Measurements from ENCODE around the gene PLXNA2. TPM values are rescaled to one million over a fixed set of nuclear protein-coding genes. Genes with fewer than 3 reads are reported as not detected.

PLXNA2 gene
- total RNA-seq, 4 donors from 2014 or later = 26.9 to 54.0 (median 46.1) TPM

- Histone ChIP-seq H3K4me1 (peaks cover 0 to 13% (median 0%) of the 10 kb centered on the region in 3 donors), H3K9me3 (no peaks in the 10 kb centered on the region), H3K4me3 (no peak overlapping the region), H3K27ac (no peak overlapping the region), H3K27me3 (peaks cover 0 to 8% (median 0%) of the 10 kb centered on the region in 4 donors), H3K36me3 (no peaks in the 10 kb centered on the region)
- DNase-seq = no peak
- TF ChIP-seq, protein P1, sequence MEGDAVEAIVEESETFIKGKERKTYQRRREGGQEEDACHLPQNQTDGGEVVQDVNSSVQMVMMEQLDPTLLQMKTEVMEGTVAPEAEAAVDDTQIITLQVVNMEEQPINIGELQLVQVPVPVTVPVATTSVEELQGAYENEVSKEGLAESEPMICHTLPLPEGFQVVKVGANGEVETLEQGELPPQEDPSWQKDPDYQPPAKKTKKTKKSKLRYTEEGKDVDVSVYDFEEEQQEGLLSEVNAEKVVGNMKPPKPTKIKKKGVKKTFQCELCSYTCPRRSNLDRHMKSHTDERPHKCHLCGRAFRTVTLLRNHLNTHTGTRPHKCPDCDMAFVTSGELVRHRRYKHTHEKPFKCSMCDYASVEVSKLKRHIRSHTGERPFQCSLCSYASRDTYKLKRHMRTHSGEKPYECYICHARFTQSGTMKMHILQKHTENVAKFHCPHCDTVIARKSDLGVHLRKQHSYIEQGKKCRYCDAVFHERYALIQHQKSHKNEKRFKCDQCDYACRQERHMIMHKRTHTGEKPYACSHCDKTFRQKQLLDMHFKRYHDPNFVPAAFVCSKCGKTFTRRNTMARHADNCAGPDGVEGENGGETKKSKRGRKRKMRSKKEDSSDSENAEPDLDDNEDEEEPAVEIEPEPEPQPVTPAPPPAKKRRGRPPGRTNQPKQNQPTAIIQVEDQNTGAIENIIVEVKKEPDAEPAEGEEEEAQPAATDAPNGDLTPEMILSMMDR (IDR thresholded peaks at IDR 0.05) = no peak
- no peak for TF ChIP-seq POLR2A (IDR thresholded peaks at IDR 0.05)
- WGBS, 2 donors = 65 to 72% methylated on average over 5 of the region's 5 CpGs
- intact Hi-C loops (cut with DNase I) = no loop called here
Measured at GRCh38 chr1:207973898-207974568, 270.2 kb downstream of the PLXNA2 start.

DNA sequence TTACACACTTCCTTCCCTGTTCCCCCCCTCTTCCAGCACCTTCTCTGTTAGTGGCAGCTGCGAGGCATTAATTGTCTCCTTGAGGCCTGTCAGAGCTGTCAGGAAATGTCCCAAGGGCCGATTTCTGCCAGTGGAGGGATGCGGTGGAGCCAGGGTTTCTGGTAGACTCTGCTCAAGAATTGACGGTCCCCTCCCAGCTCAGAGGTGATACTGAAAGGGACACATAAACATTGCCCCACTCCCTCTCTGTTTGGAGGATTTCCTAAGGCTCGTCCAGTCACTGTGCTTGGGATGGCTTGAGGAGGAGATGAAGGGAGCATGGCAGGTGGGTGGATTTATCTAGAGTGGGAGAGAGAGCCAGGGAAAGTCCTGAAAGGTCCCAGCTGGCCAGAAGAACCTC is 271.8 kb downstream of the PLXNA2 start:
- 38 to 60% methylated on average over 1 to 5 of the region's 5 CpGs for WGBS, 2 donors
- DNase-seq = no peak
- intact Hi-C loops (cut with DNase I) = no loop called here
- Histone ChIP-seq H3K36me3 (no peaks in the 10 kb centered on the region), H3K4me3 (no peak overlapping the region), H3K4me1 (peaks cover 0 to 13% (median 0%) of the 10 kb centered on the region in 3 donors), H3K27ac (no peak overlapping the region), H3K27me3 (peaks cover 0 to 8% (median 0%) of the 10 kb centered on the region in 4 donors), H3K9me3 (no peaks in the 10 kb centered on the region)
- TF ChIP-seq, protein P1 (IDR thresholded peaks at IDR 0.05) = no peak
- TF ChIP-seq POLR2A (IDR thresholded peaks at IDR 0.05) = no peak

Small RNA genes within 50 kb of the gene (small RNA-seq; reads per million reads assigned to genes)
- gene AL606753.1 = 0 reads per million in 4 donors

Measured in esophagus squamous epithelium (tissue), 5 donors.